HG03108 (cell line): ENCODE results near the gene ARHGAP8.

Experiments used
- ATAC-seq: cut with Tn5 transposase; IDR thresholded peaks from one replicate; pipeline ENCODE4 v1.9.1; 2021; ENCODE audit warnings: moderate library complexity; ENCODE audit not compliant: unreplicated experiment

Gene ARHGAP8

GRCh38 chr22:44752285-44753188 lies at the start of gene ARHGAP8:
TSS of gene ARHGAP8 (plus strand) at chr22:44752575. CDS start at chr22:44786528, 33,953 bp downstream.
- ATAC-seq = no peak

DNA sequence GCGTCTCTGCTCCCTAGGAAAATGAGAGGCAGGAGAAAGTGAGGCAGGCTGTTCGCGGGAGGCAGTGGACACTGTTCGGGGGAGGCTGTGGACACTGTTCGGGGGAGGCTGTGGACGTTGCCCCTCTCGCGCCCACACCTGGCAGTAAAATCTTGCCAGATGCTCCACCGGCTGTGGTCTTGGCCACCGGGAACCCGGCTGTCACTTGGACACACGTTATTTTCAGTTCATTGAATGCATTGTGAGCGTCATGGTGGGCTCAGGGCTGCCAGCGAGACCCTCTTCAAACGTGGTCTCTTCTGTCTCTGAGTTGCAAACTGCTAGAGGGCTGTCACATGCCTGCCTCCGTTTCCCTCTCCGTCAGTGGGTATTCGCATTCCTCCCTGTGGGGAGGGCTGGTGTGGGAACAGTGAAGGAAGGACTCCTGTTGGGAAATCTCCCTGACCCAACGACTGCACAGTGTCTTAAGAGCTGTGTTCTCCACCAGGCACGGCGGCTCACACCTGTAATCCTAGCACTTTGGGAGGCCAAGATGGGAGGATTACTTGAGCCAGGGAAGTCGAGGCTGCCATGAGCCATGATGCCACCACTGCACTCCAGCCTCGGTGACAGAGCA lies 49.0 kb upstream of the ARHGAP8 start:
- no peak for ATAC-seq

GRCh38 chr22:44704159-44705021 lies 48.0 kb upstream of the ARHGAP8 start:
- no peak for ATAC-seq

GRCh38 chr22:44705022-44705297 lies 47.4 kb upstream of the ARHGAP8 start:
- no peak for ATAC-seq

- ATAC-seq = no peak
Observed at GRCh38 chr22:44706488-44706887, 45.9 kb upstream of the ARHGAP8 start.

DNA sequence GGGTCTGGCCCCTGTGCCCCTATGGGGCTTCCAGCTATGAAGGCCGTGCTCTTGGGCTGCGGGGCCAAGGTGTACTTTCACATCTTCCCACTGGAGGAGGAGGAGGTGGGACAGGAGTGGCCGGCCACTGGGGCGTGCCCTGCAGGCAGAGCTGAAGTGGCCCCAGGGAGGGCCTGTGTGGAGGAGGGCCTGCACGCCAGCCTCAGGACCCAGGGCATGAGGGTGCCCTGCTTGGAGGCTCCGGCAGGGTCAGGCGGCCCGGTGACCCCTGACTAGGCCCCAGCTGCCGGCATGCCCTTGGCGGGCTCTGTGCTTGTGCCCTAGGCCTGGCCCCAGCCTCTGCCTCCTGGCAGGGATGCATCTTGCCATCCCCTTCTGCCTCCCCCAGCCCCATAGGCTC lies 45.2 kb upstream of the ARHGAP8 start:
- ATAC-seq = no peak

GRCh38 chr22:44707752-44708151 lies 44.6 kb upstream of the ARHGAP8 start:
- ATAC-seq = no peak

DNA sequence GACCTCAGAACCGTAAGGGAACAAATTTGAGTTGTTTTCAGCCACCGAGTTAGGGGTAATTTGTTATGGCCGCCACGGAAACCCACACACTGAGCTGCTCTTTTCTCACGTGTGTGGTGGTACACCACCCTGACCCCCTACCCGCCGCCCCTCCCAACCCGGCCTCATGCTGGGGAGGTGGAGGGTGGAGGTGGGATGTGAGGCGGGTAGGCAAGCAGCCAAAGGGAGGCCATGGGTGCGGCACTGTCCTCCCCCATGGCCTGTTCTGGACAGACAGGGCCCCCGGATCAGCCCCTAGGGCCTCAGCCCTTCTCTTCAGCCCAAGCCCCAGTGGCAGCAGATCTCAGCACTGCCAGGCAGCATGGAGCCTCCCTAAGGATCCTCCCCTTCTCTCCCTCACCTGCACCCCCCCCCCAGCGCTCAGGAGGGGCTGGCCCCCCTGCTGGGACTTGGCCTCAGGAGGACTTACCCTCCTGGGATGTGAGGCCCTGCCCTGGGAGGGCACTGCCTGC lies 42.4 kb upstream of the ARHGAP8 start:
- no peak for ATAC-seq

- no peak for ATAC-seq
Observed at GRCh38 chr22:44710474-44711240, 41.7 kb upstream of the ARHGAP8 start.

- ATAC-seq = no peak
Observed at GRCh38 chr22:44711241-44711560, 41.2 kb upstream of the ARHGAP8 start.

- ATAC-seq = no peak
Observed at GRCh38 chr22:44711690-44712555, 40.5 kb upstream of the ARHGAP8 start.

GRCh38 chr22:44712962-44713361 lies 39.4 kb upstream of the ARHGAP8 start:
- ATAC-seq = no peak

- ATAC-seq = no peak
Observed at GRCh38 chr22:44714703-44715350, 37.5 kb upstream of the ARHGAP8 start.

GRCh38 chr22:44718418-44718817 lies 34.0 kb upstream of the ARHGAP8 start:
- no peak for ATAC-seq

GRCh38 chr22:44719586-44720368 lies 32.6 kb upstream of the ARHGAP8 start:
- no peak for ATAC-seq

DNA sequence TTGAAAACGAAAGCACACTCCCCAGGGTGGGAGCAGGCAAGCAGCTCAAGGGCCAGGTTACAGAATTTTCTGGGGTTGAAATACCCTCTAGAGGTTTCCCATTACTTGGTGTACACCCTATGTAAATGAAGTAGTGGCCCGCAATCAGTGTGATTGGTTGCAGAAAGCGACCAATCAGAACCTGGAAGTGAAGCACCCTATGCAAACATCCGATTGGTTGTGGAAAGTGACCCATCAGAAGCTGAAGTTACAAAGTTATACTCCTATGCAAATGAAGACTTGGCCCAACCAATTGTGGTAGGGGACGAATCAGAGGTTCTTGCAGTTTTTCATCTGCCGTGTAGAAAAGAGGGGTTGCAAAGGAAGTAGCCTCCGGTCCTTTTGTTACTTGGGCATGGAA lies 31.2 kb upstream of the ARHGAP8 start:
- no peak for ATAC-seq

- ATAC-seq = no peak
Observed at GRCh38 chr22:44722611-44723010, 29.8 kb upstream of the ARHGAP8 start.

DNA sequence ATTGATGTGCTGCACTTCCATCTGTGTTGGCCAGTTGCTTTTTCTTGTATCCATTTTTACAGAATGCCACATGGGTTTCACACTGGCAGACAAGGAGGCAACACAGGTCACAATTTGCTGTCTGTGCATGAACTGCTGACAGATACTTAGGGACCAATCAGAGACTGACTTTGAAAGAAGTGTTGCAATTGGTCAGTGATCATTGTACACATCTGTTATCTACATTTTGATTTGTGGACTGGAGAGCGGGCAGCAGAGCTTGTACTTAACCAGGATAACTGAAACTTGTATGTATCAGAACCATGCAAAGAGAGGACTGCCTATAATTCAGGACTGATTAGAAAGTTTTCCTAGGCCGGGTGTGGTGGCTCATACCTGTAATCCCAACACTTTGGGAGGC lies 28.6 kb upstream of the ARHGAP8 start:
- ATAC-seq = no peak

DNA sequence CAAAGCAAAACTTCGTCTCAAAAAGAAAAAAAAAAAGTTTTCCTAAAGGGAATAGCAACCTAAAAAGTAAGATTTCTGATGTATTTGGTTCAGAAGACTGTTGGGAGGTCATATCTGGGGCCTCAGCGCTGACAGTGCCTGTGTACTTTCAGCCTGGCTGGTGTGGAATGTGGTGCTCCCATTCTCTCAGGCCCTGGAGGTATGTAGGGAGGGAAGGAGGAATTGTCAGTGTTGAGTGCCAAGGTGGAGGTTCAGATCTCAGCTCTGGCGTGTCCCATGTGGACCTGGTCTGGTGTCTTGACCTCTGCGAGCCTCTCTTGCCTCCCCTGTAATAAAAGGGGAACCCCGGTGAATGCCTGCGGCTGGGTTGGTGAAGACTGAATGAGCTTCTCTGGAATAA lies 28.0 kb upstream of the ARHGAP8 start:
- ATAC-seq = no peak
